Neural progenitor cell (in vitro differentiated cells): ENCODE data around the gene KIAA0586. TPM values are rescaled to one million over a fixed set of nuclear protein-coding genes. Genes with fewer than 3 reads are reported as not detected.

Experiments
- DNase-seq: peaks from one replicate; pipeline ENCODE4 v3.0.0-alpha.2; 2016; ENCODE audit warnings: low spot score
- H2AFZ ChIP-seq: fragments of 200-600 bp; sonication (generic); replicated peaks from 2 replicates; pipeline ENCODE4 v1.6.1; 2016; ENCODE audit warnings: antibody characterized with exemption
- H3F3A ChIP-seq: fragments of 200-600 bp; sonication (generic); 2 replicates; pipeline ENCODE4 v1.6.1; 2016; ENCODE audit warnings: antibody characterized with exemption, low read depth
- H3K27ac ChIP-seq: fragments of 200-600 bp; sonication (generic); 2 replicates; pipeline ENCODE4 v1.5.1; 2016; ENCODE audit warnings: mild to moderate bottlenecking
- H3K27me3 ChIP-seq: fragments of 200-600 bp; sonication (generic); 2 replicates; pipeline ENCODE4 v1.6.1; 2016; ENCODE audit warnings: mild to moderate bottlenecking, moderate library complexity
- H3K36me3 ChIP-seq: fragments of 200-600 bp; sonication (generic); 2 replicates; pipeline ENCODE4 v1.5.1; 2016
- H3K4me1 ChIP-seq: fragments of 200-600 bp; sonication (generic); 2 replicates; pipeline ENCODE4 v1.6.1; 2016; ENCODE audit warnings: mixed run types
- H3K4me2 ChIP-seq: fragments of 200-600 bp; sonication (generic); 2 replicates; pipeline ENCODE4 v1.6.1; 2016
- H3K4me3 ChIP-seq: fragments of 200-600 bp; sonication (generic); 2 replicates; pipeline ENCODE4 v1.5.1; 2016
- H3K79me2 ChIP-seq: fragments of 200-600 bp; sonication (generic); 2 replicates; pipeline ENCODE4 v1.6.1; 2016; ENCODE audit warnings: low read depth
- H3K9ac ChIP-seq: fragments of 200-600 bp; sonication (generic); 2 replicates; pipeline ENCODE4 v1.6.1; 2016
- H3K9me3 ChIP-seq: fragments of 200-600 bp; sonication (generic); 2 replicates; pipeline ENCODE4 v1.5.1; 2016; ENCODE audit warnings: low read depth
- H4K20me1 ChIP-seq: fragments of 200-600 bp; sonication (generic); 2 replicates; pipeline ENCODE4 v1.6.1; 2016; ENCODE audit warnings: low read depth
- H3K27ac Mint-ChIP-seq: 3 replicates; pipeline ENCODE4 v1.8.0; 2021; ENCODE audit warnings: mixed read lengths
- H3K27me3 Mint-ChIP-seq: 2 replicates; pipeline ENCODE4 v1.8.0; 2022; ENCODE audit warnings: low read depth, mild to moderate bottlenecking, inconsistent platforms, moderate library complexity, mixed read lengths; ENCODE audit not compliant: insufficient read depth
- H3K36me3 Mint-ChIP-seq: 3 replicates; pipeline ENCODE4 v1.8.0; 2021; ENCODE audit warnings: mixed read lengths
- H3K4me1 Mint-ChIP-seq: 3 replicates; pipeline ENCODE4 v1.8.0; 2021; ENCODE audit warnings: mixed read lengths
- H3K4me3 Mint-ChIP-seq: 3 replicates; pipeline ENCODE4 v1.8.0; 2021; ENCODE audit warnings: mild to moderate bottlenecking, moderate library complexity, mixed read lengths
- H3K9me3 Mint-ChIP-seq: 3 replicates; pipeline ENCODE4 v1.8.0; 2020; ENCODE audit warnings: mixed read lengths
- CTCF ChIP-seq: fragments of 200-600 bp; sonication (generic); IDR thresholded peaks from 2 replicates; pipeline ENCODE4 v1.5.1; 2017; ENCODE audit warnings: antibody characterized with exemption, mild to moderate bottlenecking
- EZH2 ChIP-seq: fragments of 200-600 bp; sonication (generic); IDR thresholded peaks from 2 replicates; pipeline ENCODE4 v1.6.1; 2017; ENCODE audit warnings: antibody characterized with exemption, mild to moderate bottlenecking, moderate library complexity
- EZH2phosphoT487 ChIP-seq: fragments of 200-600 bp; sonication (generic); IDR thresholded peaks from 2 replicates; pipeline ENCODE4 v1.6.1; 2017; ENCODE audit warnings: antibody characterized with exemption
- total RNA-seq: library from RNA; depleted of rRNA; stranded (reverse); fragments of >200 nt; gene quantifications from 2 replicates; pipeline ENCODE4 v1.2.3, GENCODE V29; 2015; ENCODE audit warnings: low replicate concordance

The KIAA0586 gene
- total RNA-seq, 1 donor from 2014 or later, result 79.4 TPM

GRCh38 chr14:58398895-58399294 is 28.6 kb upstream of the KIAA0586 start:
- Mint-ChIP-seq H3K27ac (no peak overlapping the region), H3K4me3 (no peak overlapping the region), H3K27me3 (peaks cover 3% of the 10 kb centered on the region), H3K36me3 (peaks cover 3% of the 10 kb centered on the region), H3K9me3 (no peaks in the 10 kb centered on the region), H3K4me1 (peaks cover 8% of the 10 kb centered on the region)
- Histone ChIP-seq H3K4me3 (no peak overlapping the region), H3K9me3 (no peaks in the 10 kb centered on the region), H3K4me1 (no peaks in the 10 kb centered on the region), H3K79me2 (no peaks in the 10 kb centered on the region), H3K27me3 (peaks cover 30% of the 10 kb centered on the region), H3K9ac (no peak overlapping the region), H3K27ac (no peak overlapping the region), H4K20me1 (no peaks in the 10 kb centered on the region), H3K36me3 (no peaks in the 10 kb centered on the region), H3F3A (peaks cover 27% of the 10 kb centered on the region), H3K4me2 (no peak overlapping the region), H2AFZ (no peak overlapping the region)
- TF ChIP-seq CTCF, result no peak
- DNase-seq, result no peak

GRCh38 chr14:58401587-58401986 is 25.9 kb upstream of the KIAA0586 start:
- peaks cover 21% of the 10 kb centered on the region for H3F3A ChIP-seq
- H3K9me3 Mint-ChIP-seq, result no peaks in the 10 kb centered on the region
- H3K9ac ChIP-seq, result no peak overlapping the region
- no peak for TF ChIP-seq EZH2phosphoT487
- peak; percentile 13 for TF ChIP-seq CTCF
- no peaks in the 10 kb centered on the region for H4K20me1 ChIP-seq
- peaks cover 2% of the 10 kb centered on the region for H3K4me1 Mint-ChIP-seq
- H3K27ac ChIP-seq, result no peak overlapping the region
- H3K4me1 ChIP-seq, result no peaks in the 10 kb centered on the region
- peaks cover 3% of the 10 kb centered on the region for H3K36me3 Mint-ChIP-seq
- H3K4me3 ChIP-seq, result no peak overlapping the region
- H3K4me2 ChIP-seq, result no peak overlapping the region
- H3K36me3 ChIP-seq, result no peaks in the 10 kb centered on the region
- peak; percentile 25 for DNase-seq
- no peaks in the 10 kb centered on the region for H3K9me3 ChIP-seq
- H3K79me2 ChIP-seq, result no peaks in the 10 kb centered on the region
- H2AFZ ChIP-seq, result no peak overlapping the region
- no peaks in the 10 kb centered on the region for H3K27me3 Mint-ChIP-seq
- no peak overlapping the region for H3K4me3 Mint-ChIP-seq
- peaks cover 13% of the 10 kb centered on the region for H3K27me3 ChIP-seq
- peak overlapping the region; percentile 27 for H3K27ac Mint-ChIP-seq

GRCh38 chr14:58408681-58409215 is 18.8 kb upstream of the KIAA0586 start:
- Histone ChIP-seq H3K27ac (no peak overlapping the region), H4K20me1 (no peaks in the 10 kb centered on the region), H3K36me3 (peaks cover 10% of the 10 kb centered on the region), H2AFZ (no peak overlapping the region), H3K27me3 (no peaks in the 10 kb centered on the region), H3K9ac (no peak overlapping the region), H3K4me3 (no peak overlapping the region), H3K4me1 (no peaks in the 10 kb centered on the region), H3K79me2 (peaks cover 9% of the 10 kb centered on the region), H3K4me2 (no peak overlapping the region), H3F3A (no peaks in the 10 kb centered on the region), H3K9me3 (no peaks in the 10 kb centered on the region)
- DNase-seq, result no peak
- H3K9me3 Mint-ChIP-seq, result no peaks in the 10 kb centered on the region
- H3K36me3 Mint-ChIP-seq, result peaks cover 17% of the 10 kb centered on the region
- H3K27ac Mint-ChIP-seq, result no peak overlapping the region
- H3K27me3 Mint-ChIP-seq, result no peaks in the 10 kb centered on the region
- H3K4me3 Mint-ChIP-seq, result no peak overlapping the region
- TF ChIP-seq CTCF (no peak), EZH2 (no peak), EZH2phosphoT487 (no peak)
- H3K4me1 Mint-ChIP-seq, result no peaks in the 10 kb centered on the region
